ENCODE data around the gene LSMEM2. TPM values are rescaled to one million over a fixed set of nuclear protein-coding genes. Genes with fewer than 3 reads are reported as not detected.

LSMEM2 gene
- polyA plus RNA-seq, 1 experiment = not detected

GRCh38 chr3:50292159-50293078 is 13.5 kb downstream of the LSMEM2 start, which contains the start of gene IFRD2:
Gene IFRD2 (minus strand): TSS chr3:50292429. CDS start chr3:50292274, 155 bp downstream.
- Histone ChIP-seq H3K27me3 (ENCODE audit: control insufficient read depth, insufficient read depth, low read length) (no peaks in the 10 kb centered on the region), H3K4me3 (ENCODE audit: low read depth, low read length) (peak within 1 kb of the TSS; percentile 88), H3K36me3 (ENCODE audit: control insufficient read depth, insufficient read depth, low read length) (peaks cover 25% of the 10 kb centered on the region)
- peak; percentile 90 for DNase-seq (ENCODE audit: low read depth)
- TF ChIP-seq, protein P1, sequence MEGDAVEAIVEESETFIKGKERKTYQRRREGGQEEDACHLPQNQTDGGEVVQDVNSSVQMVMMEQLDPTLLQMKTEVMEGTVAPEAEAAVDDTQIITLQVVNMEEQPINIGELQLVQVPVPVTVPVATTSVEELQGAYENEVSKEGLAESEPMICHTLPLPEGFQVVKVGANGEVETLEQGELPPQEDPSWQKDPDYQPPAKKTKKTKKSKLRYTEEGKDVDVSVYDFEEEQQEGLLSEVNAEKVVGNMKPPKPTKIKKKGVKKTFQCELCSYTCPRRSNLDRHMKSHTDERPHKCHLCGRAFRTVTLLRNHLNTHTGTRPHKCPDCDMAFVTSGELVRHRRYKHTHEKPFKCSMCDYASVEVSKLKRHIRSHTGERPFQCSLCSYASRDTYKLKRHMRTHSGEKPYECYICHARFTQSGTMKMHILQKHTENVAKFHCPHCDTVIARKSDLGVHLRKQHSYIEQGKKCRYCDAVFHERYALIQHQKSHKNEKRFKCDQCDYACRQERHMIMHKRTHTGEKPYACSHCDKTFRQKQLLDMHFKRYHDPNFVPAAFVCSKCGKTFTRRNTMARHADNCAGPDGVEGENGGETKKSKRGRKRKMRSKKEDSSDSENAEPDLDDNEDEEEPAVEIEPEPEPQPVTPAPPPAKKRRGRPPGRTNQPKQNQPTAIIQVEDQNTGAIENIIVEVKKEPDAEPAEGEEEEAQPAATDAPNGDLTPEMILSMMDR (IDR thresholded peaks at IDR 0.05; ENCODE audit: insufficient read depth, low read depth, low read length) = no peak
- ChIA-PET POLR2A (interaction anchor here (0.5 to 0.8 kb wide), 3 partner anchors 29 to 57 kb away, joined by 3 to 6 read pairs (median 5); no protein-coding TSS in a partner anchor), CTCF (interaction anchor here (0.6 to 1.5 kb wide), 13 partner anchors 10 to 167 kb away, joined by 3 to 5 read pairs (median 4); partner anchors contain the start of gene SEMA3B)

GRCh38 chr3:50293079-50293801 is 14.4 kb downstream of the LSMEM2 start:
- H3K27me3 ChIP-seq (ENCODE audit: control insufficient read depth, insufficient read depth, low read length) = no peaks in the 10 kb centered on the region
- peaks cover 21% of the 10 kb centered on the region for H3K36me3 ChIP-seq (ENCODE audit: control insufficient read depth, insufficient read depth, low read length)
- TF ChIP-seq, protein P1 (IDR thresholded peaks at IDR 0.05; ENCODE audit: insufficient read depth, low read depth, low read length) = no peak
- DNase-seq (ENCODE audit: low read depth) = no peak
- H3K4me3 ChIP-seq (ENCODE audit: low read depth, low read length) = no peak overlapping the region
- POLR2A ChIA-PET = no interaction called here
- CTCF ChIA-PET = interaction anchor here (0.6 to 1.6 kb wide), 7 partner anchors 21 to 67 kb away, joined by 3 to 5 read pairs (median 3); no protein-coding TSS in a partner anchor

GRCh38 chr3:50294089-50294488 is 15.2 kb downstream of the LSMEM2 start:
- Histone ChIP-seq H3K36me3 (ENCODE audit: control insufficient read depth, insufficient read depth, low read length) (peaks cover 13% of the 10 kb centered on the region), H3K27me3 (ENCODE audit: control insufficient read depth, insufficient read depth, low read length) (no peaks in the 10 kb centered on the region), H3K4me3 (ENCODE audit: low read depth, low read length) (no peak overlapping the region)
- TF ChIP-seq, protein P1 (IDR thresholded peaks at IDR 0.05; ENCODE audit: insufficient read depth, low read depth, low read length) = no peak
- CTCF ChIA-PET = interaction anchor here (0.7 to 1.6 kb wide), 4 partner anchors 30 to 68 kb away, joined by 3 to 5 read pairs (median 4); no protein-coding TSS in a partner anchor
- POLR2A ChIA-PET = no interaction called here
- DNase-seq (ENCODE audit: low read depth) = no peak

GRCh38 chr3:50294492-50295403 is 15.9 kb downstream of the LSMEM2 start:
- H3K36me3 ChIP-seq (ENCODE audit: control insufficient read depth, insufficient read depth, low read length) = peaks cover 8% of the 10 kb centered on the region
- ChIA-PET POLR2A (no interaction called here), CTCF (interaction anchor here (0.8 to 1.6 kb wide), 3 partner anchors 35 to 69 kb away, joined by 3 to 4 read pairs (median 3); no protein-coding TSS in a partner anchor)

More at GRCh38 chr3:50294492-50295403, 15.9 kb downstream of the LSMEM2 start:
- no peaks in the 10 kb centered on the region for H3K27me3 ChIP-seq (ENCODE audit: control insufficient read depth, insufficient read depth, low read length)
- no peak for DNase-seq (ENCODE audit: low read depth)
- no peak overlapping the region for H3K4me3 ChIP-seq (ENCODE audit: low read depth, low read length)
- TF ChIP-seq, protein P1 (IDR thresholded peaks at IDR 0.05; ENCODE audit: insufficient read depth, low read depth, low read length) = no peak
